ENCODE results near the gene TBC1D22A.
A peak's percentile ranks its signal among the peaks of the same experiment; 100 is the strongest.

The TBC1D22A gene

GRCh38 chr22:47189056-47189916 lies 426.8 kb downstream of the TBC1D22A start:
- DNase-seq (ENCODE audit: low spot score), result no peak

GRCh38 chr22:47190276-47190956 lies 428.0 kb downstream of the TBC1D22A start:
- DNase-seq (ENCODE audit: low spot score), result no peak

GRCh38 chr22:47190957-47191670 lies 428.7 kb downstream of the TBC1D22A start:
- DNase-seq (ENCODE audit: low spot score), result no peak

- DNase-seq (ENCODE audit: low spot score), result peak; percentile 13
Measured at GRCh38 chr22:47191671-47192650, 429.5 kb downstream of the TBC1D22A start.

- no peak for DNase-seq (ENCODE audit: low spot score)
Measured at GRCh38 chr22:47192651-47193437, 430.4 kb downstream of the TBC1D22A start.

GRCh38 chr22:47193606-47194329 lies 431.3 kb downstream of the TBC1D22A start:
- no peak for DNase-seq (ENCODE audit: low spot score)

GRCh38 chr22:47194476-47195155 lies 432.2 kb downstream of the TBC1D22A start:
- no peak for DNase-seq (ENCODE audit: low spot score)

GRCh38 chr22:47195156-47195483 lies 432.7 kb downstream of the TBC1D22A start:
- DNase-seq (ENCODE audit: low spot score), result no peak

GRCh38 chr22:47195484-47196165 lies 433.2 kb downstream of the TBC1D22A start:
- DNase-seq (ENCODE audit: low spot score), result no peak

- no peak for DNase-seq (ENCODE audit: low spot score)
Measured at GRCh38 chr22:47196166-47196849, 433.9 kb downstream of the TBC1D22A start.

- DNase-seq (ENCODE audit: low spot score), result no peak
Measured at GRCh38 chr22:47196881-47197772, 434.7 kb downstream of the TBC1D22A start.

- DNase-seq (ENCODE audit: low spot score), result no peak
Measured at GRCh38 chr22:47197773-47198500, 435.5 kb downstream of the TBC1D22A start.

GRCh38 chr22:47198801-47199251 lies 436.4 kb downstream of the TBC1D22A start:
- no peak for DNase-seq (ENCODE audit: low spot score)

GRCh38 chr22:47199261-47199978 lies 437.0 kb downstream of the TBC1D22A start:
- DNase-seq (ENCODE audit: low spot score), result no peak

GRCh38 chr22:47199979-47200272 lies 437.5 kb downstream of the TBC1D22A start:
- DNase-seq (ENCODE audit: low spot score), result no peak

Data from globus pallidus (tissue), 1 donor.